Measurements from ENCODE around the gene KREMEN1. TPM values are rescaled to one million over a fixed set of nuclear protein-coding genes. Genes with fewer than 3 reads are reported as not detected.
A peak's percentile ranks its signal among the peaks of the same experiment; 100 is the strongest.

Gene KREMEN1
- total and polyA plus RNA-seq, 8 donors, result 5.4 to 34.5 (median 11.6) TPM

- WGBS, 5 donors, result 74 to 90% (median 81%) methylated on average over 5 to 6 of the region's 6 CpGs
- intact Hi-C loops (cut with DNase I; ENCODE audit: low total_unique reads), result no loop called here
- no peak overlapping the region for H3K27ac ChIP-seq
- no peaks in the 10 kb centered on the region for H3K4me1 ChIP-seq
- no peaks in the 10 kb centered on the region for H3K27me3 ChIP-seq
- TF ChIP-seq POLR2AphosphoS5 (IDR thresholded peaks at IDR 0.05), result no peak
- H3K9me3 ChIP-seq, result no peaks in the 10 kb centered on the region
- H3K36me3 ChIP-seq, result no peaks in the 10 kb centered on the region
- no peak overlapping the region for H3K4me3 ChIP-seq
- DNase-seq, result no peak
These were observed 93.3 kb downstream of the KREMEN1 start for GRCh38 chr22:29166180-29166579.

- WGBS, 5 donors, result 75 to 81% (median 78%) methylated on average over 22 of the region's 22 CpGs
- Histone ChIP-seq H3K4me3 (no peak overlapping the region), H3K4me1 (no peaks in the 10 kb centered on the region), H3K27ac (no peak overlapping the region), H3K27me3 (no peaks in the 10 kb centered on the region), H3K36me3 (no peaks in the 10 kb centered on the region), H3K9me3 (no peaks in the 10 kb centered on the region)
- DNase-seq, result peak in 1 of 2 donors; percentile 44
- no peak for TF ChIP-seq EP300 (IDR thresholded peaks at IDR 0.05)
- no peak for TF ChIP-seq CTCF (IDR thresholded peaks at IDR 0.05)
- no peak for TF ChIP-seq POLR2AphosphoS5 (IDR thresholded peaks at IDR 0.05)
- TF ChIP-seq POLR2A (IDR thresholded peaks at IDR 0.05), result no peak
- intact Hi-C loops (cut with DNase I; ENCODE audit: low total_unique reads), result no loop called here
These were observed 94.4 kb downstream of the KREMEN1 start for GRCh38 chr22:29167032-29167911.

- no peaks in the 10 kb centered on the region for H3K36me3 ChIP-seq
- H3K27me3 ChIP-seq, result no peaks in the 10 kb centered on the region
- H3K27ac ChIP-seq, result no peak overlapping the region
- 80 to 87% (median 86%) methylated on average over 9 to 10 of the region's 10 CpGs for WGBS, 5 donors
- TF ChIP-seq POLR2A (IDR thresholded peaks at IDR 0.05) (no peak), CTCF (IDR thresholded peaks at IDR 0.05) (no peak), POLR2AphosphoS5 (IDR thresholded peaks at IDR 0.05) (no peak), EP300 (IDR thresholded peaks at IDR 0.05) (no peak)
- H3K4me3 ChIP-seq, result no peak overlapping the region
- intact Hi-C loops (cut with DNase I; ENCODE audit: low total_unique reads), result no loop called here
- peaks cover 4 to 25% (median 16%) of the 10 kb centered on the region in 4 donors for H3K9me3 ChIP-seq
- H3K4me1 ChIP-seq, result no peaks in the 10 kb centered on the region
- no peak for DNase-seq
These were observed 98.9 kb downstream of the KREMEN1 start for GRCh38 chr22:29171721-29172120.

GRCh38 chr22:29172216-29172615 lies 99.4 kb downstream of the KREMEN1 start:
- peaks cover 4 to 25% (median 16%) of the 10 kb centered on the region in 4 donors for H3K9me3 ChIP-seq
- no peak overlapping the region for H3K4me3 ChIP-seq
- H3K36me3 ChIP-seq, result no peaks in the 10 kb centered on the region
- H3K4me1 ChIP-seq, result no peaks in the 10 kb centered on the region
- intact Hi-C loops (cut with DNase I; ENCODE audit: low total_unique reads), result no loop called here
- no peak for DNase-seq
- no peak overlapping the region for H3K27ac ChIP-seq
- H3K27me3 ChIP-seq, result no peaks in the 10 kb centered on the region
- WGBS, 5 donors, result 84 to 93% (median 88%) methylated on average over 6 of the region's 6 CpGs
- no peak for TF ChIP-seq POLR2AphosphoS5 (IDR thresholded peaks at IDR 0.05)
- TF ChIP-seq EP300 (IDR thresholded peaks at IDR 0.05), result no peak
- no peak for TF ChIP-seq CTCF (IDR thresholded peaks at IDR 0.05)
- no peak for TF ChIP-seq POLR2A (IDR thresholded peaks at IDR 0.05)
